ENCODE results near the gene IER5L. TPM values are rescaled to one million over a fixed set of nuclear protein-coding genes. Genes with fewer than 3 reads are reported as not detected.

The IER5L gene
- total RNA-seq = 18.1 and 29.9 TPM in 2 replicates

GRCh38 chr9:129177791-129178567 lies at the start of gene IER5L:
IER5L (minus strand) TSS chr9:129178261; CDS start chr9:129178052, 209 bp downstream.

Other genes with a start within 250 kb of the IER5L start
- gene DOLK, start 230.7 kb downstream of the IER5L start, total RNA-seq = 13.0 and 29.9 TPM in 2 replicates
- 22.4 and 33.9 TPM in 2 replicates for gene NUP188, start 230.6 kb downstream of the IER5L start, total RNA-seq
- 72.0 and 138 TPM in 2 replicates for gene SH3GLB2, start 149.9 kb downstream of the IER5L start, total RNA-seq
- 23.6 and 30.3 TPM in 2 replicates for gene MIGA2, start 141.6 kb downstream of the IER5L start, total RNA-seq
- gene DOLPP1, start 97.2 kb downstream of the IER5L start, total RNA-seq = 7.9 and 11.9 TPM in 2 replicates
- 32.0 and 40.0 TPM in 2 replicates for gene CRAT, start 67.5 kb downstream of the IER5L start, total RNA-seq
- 70.7 and 94.2 TPM in 2 replicates for gene PTPA, start 66.8 kb downstream of the IER5L start, total RNA-seq

Measured in placental epithelial cell (primary cell).